Limb (tissue), 2 donors: ENCODE data around the gene UGT2B17.
"Not testable (repeated sequence)": the region's sequence is repeated elsewhere in the genome, so short reads cannot be mapped to it uniquely, and the experiment has no call there.

ENCODE experiments used
- DNase-seq, 2 donors: peaks; one replicate each; pipeline ENCODE4 v3.0.0-alpha.2; 2016; ENCODE audit errors: extremely low spot score in 2 of 2

UGT2B17 gene

DNA sequence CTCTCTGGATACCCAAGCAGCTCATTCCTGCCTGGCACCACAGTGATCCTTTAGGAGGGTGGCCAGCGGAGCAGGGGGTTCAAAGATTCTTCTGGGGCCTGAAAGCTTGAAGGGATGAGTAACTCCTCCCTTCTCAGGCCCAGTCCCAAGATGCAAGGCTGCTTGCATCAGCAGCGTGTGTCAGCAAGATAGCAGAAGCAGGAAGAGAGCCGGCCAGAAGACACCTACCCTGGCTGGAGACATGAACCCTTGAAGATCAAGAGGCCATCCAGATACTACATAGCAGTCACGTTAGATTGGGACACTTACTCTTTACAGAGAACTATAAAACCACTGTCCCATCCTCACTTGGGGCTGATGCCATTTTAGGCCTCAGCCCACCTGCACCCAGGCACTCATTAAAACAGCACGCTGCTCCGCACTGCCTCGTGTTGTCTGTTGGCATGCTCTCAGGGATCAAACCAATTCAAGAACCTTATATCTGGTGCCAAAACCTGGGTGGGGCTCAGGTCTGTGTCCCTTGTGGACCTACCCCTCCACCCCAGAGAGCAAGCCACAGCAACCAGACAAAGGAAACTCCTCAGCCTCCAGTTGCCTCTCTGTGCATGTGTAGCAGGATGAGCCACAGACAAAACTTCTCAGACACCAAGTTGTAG lies 6.5 kb downstream of the UGT2B17 start:
- no peak for DNase-seq

DNA sequence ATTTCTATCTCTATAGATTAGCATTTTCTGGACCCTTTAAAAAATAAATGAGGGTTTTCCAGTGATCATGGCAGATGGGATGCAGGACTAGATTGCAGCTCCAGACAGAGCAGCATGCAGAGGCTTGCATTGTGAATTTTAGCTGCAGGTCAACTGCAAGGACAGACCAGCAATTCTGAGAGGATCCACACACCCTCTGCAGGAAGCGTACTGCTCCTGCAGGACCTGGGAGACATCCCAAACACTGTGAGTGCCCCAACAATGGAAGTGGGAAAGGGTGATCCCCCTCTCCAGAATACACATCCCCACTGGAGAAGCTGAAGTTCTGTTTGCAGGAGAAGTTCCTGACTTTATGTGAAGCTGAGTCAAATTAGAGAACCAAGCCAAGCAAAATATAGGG lies 7.1 kb downstream of the UGT2B17 start:
- DNase-seq: not testable (repeated sequence)

DNA sequence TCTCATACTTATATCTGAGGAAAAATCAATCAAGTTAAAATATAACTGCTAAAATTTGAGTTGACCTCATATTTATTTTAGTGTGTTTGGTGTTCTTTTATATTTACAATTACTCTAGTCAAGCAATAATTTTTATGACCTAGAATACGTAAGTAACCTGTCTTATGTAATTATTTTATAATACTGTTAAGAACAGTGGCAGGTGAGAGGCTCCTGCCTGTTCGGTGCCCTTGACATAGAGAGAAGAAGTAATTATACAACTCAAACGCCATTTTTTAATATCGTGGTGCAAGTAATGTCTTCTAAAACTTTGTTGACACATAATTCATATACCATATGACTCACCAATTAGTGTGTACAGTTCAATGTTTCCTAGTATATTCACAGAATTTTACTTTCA lies 7.6 kb downstream of the UGT2B17 start:
- not testable (repeated sequence) for DNase-seq

DNA sequence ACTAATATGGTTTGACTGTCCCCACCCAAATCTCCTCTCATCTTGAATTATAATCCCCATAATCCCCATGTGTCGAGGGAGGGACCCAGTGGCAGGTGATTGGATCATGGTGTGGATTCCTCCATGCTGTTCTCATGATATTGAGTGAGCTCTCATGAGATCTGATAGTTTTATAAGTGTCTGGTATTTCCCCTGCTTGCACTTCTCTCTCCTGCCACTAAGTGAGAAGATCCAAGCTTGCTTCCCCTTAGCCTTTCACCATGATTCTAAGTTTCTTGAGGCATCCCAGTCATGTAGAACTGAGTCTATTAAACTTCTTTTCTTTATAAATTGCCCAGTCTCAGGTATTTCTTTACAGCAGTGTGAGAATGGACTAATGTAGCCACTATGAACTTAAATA lies 9.8 kb downstream of the UGT2B17 start:
- DNase-seq: not testable (repeated sequence)

DNA sequence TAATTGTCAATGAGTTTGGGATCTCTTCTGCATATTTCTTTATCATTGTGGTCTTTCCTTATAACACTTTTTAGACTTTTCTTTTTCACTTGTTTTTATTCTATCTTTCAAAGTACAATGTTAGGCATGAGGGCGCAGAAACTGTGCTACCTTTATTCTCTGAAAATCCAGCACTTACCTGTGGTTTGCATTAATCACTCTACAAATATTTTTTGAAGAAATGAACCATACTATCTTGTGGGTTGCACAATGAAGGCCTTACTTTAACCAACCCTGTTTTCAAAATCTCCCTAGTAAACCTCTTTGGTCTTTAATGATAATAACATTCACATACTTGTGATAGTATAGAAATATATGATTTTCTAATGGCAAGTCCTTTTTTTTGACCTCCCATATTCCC lies 11.0 kb downstream of the UGT2B17 start:
- DNase-seq: not testable (repeated sequence)

DNA sequence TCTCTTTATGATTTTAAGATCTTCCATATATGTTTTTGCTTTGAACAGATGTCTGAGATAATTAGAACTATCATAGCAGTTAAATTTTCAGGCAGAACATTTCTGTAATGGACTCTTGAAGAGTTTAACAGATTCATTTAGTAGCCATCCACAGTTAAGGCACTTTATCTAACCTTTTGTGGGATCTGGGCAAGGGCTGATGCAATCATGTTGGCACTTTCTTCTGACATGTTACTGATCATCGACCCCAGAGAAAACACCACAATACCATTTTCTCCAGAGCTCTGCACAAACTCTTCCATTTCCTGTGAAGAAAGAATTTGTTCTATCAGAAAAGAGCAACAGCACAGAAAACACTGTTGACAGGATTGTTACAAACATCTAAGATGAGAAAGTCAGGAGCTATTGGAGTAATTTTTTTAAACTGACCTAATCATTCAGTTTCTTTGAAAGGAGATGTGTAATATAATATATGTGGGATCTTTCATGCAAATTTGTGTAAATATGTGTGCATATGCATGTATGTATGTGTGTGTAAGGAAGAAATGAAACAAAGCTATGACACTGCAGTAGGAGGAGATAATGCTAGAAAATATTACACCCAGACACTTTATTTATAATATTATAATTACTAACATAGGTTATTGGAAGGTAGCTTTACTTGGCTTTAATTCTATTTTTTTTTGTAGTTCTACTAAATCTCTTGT lies 15.6 kb downstream of the UGT2B17 start:
- DNase-seq: not testable (repeated sequence)

DNA sequence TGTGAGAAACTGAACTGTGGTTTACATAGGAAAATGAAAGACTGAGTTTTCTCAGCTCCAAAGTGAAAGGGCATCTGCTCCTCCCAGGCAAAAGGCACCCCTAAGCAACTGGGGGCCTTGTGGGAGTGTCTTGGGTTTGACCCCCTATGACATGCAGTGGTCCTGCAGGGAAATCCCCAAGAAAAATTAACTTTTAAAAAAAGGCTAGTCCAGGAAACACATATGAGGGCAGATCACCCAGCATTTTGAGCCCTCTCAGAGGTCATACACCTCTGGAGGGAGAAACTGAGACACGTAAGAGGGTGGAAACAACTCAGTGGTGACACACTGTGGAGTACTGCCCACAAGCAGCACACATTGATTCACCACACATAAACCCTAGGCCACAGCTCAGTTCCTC lies 22.3 kb downstream of the UGT2B17 start:
- DNase-seq: not testable (repeated sequence)

DNA sequence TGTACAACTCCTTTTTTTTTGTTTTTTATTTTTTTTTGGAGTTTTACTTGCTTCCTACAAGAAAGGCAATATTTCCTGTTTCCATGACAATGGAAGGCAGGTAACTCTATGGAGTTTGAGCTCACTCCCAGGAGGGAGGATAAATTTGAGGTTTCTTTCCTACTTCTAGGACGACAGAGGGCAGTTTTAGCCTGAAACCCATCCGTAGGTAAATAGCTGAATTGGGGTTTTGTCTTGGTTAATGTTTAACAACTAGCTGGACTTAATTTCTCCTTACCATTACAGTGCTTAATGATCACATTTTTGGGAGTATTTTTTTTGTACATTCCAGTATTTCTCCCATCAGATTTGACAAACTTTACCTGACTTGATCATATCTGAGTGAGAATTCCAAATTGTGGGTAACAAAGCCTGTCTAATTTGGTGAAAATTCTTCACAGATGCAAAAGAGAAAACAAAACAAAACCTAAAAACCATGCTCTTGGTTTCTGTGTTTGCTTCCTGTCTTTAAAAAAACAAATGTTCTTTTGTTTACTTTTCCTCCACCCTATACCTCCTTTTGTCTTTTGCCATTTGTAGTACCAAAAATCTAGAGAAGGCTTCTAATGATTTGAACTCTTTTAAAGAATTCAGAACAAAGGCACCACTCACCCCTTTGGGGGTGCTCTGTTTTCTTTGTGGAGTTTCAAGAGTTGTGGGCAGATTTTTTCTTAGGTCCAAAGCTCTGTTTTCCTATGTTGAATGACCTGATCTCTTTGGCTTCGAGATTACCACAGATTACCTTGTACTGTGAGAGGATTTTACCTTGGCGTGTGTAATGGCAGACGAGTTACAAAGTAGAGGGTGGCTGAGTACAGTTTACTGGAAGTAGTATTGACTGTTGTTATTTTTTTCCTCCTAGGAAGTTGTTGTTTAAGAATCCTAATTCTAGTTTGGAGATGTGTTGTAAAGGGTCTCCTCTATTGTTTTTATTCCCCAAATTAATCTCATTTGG lies 23.0 kb downstream of the UGT2B17 start:
- not testable (repeated sequence) for DNase-seq

DNA sequence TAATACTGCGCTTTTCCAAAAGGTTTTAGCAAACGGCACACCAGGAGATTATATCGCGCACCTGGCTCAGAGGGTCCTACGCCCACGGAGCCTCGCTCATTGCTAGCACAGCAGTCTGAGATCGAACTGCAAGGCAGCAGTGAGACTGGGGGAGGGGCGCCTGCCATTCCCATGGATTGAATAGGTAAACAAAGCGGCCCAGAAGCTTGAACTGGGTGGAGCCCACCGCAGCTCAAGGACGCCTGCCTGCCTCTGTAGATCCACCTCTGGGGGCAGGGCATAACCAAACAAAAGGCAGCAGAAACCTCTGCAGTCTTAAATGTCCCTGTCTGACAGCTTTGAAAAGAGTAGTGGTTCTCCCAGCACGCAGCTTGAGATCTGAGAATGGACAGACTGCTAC lies 33.4 kb downstream of the UGT2B17 start:
- not testable (repeated sequence) for DNase-seq

DNA sequence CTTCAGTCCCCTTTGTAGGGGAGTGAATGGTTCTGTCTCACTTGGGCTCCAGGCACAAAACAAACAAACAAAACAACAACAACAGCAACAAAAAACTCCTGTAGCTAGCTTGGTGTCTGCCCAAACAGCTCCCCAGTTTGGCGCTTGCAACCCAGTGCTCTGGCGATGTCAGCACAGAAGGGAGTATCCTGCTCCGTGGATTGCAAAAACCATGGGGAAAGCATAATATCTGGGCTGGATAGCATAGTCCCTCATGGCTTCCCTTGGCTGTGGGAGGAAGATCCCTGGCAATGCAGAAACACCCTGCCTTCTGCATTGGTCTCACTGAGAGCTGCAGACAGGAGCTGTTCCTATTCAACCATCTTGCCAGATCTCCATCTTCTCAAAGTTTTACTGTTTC lies 39.7 kb downstream of the UGT2B17 start:
- DNase-seq: no peak

DNA sequence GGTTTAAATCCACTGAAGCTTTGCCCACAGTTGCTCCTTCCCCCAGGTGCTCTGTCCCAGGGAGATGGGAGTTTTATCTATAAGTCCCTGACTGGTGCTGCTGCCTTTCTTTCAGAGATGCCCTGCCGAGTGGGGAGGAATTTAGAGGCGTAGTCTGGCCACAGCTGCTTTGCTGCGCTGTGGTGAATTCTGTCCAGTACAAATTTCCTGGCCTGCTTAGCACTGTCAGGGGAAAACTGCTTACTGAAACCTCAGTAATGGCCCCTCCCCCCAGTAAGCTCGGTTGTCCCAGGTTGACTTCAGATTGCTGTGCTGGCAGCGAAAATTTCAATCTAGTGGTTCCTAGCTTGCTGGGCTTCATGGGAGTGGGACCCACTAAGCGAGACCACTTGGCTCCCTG lies 40.1 kb downstream of the UGT2B17 start:
- DNase-seq: no peak

DNA sequence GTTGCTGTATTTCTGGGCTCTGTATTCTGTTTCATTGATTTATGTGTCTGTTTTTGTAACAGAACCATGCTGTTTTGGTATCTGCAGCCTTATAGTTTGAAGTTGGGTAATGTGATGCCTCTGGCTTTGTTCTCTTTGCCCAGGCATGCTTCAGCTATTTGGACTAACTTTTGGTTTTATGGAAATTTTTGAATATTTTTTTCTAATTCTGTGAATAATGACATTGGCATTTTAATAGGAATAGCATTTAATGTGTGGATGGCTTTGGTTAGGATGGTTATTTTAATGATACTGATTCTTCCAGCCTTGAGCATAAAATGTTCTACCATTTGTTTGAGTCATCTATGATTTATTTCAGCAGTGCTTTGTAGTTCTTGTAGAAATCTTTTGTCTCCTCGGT lies 53.9 kb downstream of the UGT2B17 start:
- DNase-seq: not testable (repeated sequence)

DNA sequence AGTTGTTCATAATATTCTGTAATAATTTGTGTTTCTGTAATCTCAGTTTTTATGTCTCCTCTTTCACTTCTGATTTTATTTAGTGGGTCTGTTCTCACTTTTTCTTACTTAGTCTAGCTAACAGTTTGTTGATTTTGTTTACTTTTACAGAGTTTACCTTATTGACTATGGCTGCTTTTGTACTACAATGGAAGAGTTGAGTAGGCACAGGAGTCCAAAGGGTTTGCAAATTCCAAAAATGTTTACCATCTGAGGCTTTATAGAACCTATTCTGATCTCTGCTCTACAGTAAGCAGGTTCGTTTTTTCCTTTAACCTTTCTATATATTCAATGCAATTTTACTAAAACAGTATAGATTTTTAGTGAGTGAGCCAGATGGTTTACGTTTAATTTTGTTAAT lies 55.1 kb downstream of the UGT2B17 start:
- DNase-seq: no peak

DNA sequence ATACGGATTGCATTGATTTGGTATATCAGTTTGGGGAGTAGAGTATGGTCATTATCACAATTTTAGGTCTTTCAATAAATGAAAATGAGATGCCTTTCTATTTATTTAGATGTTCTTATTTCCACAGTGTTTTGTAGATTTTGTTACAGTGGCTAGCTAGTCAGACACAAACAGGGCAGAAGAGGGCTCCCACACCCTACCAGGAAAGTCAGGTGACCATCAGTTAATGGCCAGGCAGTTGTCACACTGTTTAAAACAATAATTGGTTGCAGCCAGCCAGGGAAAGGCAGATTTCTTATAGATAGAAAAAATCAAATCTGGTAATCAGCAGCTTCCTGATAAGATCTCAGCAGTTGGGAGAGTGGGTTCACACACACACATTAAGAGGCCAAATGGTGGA lies 57.2 kb downstream of the UGT2B17 start:
- no peak for DNase-seq

DNA sequence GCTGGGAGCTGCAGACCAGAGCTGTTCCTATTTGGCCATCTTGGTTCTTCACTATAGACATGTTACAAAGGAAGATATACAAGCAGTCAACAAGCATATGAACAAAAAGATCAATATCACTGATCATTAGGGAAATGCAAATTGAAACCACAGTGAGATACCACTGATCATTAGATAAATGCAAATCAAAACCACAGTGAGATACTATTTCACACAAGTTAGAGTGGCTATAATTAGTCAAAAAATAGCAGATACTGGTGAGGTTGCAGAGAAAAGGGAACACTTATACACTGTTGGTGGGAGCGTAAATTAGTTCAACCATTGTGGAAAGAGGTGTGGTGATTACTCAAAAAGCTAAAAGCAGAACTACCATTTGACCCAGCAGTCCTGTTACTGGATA lies 70.7 kb downstream of the UGT2B17 start:
- not testable (repeated sequence) for DNase-seq

DNA sequence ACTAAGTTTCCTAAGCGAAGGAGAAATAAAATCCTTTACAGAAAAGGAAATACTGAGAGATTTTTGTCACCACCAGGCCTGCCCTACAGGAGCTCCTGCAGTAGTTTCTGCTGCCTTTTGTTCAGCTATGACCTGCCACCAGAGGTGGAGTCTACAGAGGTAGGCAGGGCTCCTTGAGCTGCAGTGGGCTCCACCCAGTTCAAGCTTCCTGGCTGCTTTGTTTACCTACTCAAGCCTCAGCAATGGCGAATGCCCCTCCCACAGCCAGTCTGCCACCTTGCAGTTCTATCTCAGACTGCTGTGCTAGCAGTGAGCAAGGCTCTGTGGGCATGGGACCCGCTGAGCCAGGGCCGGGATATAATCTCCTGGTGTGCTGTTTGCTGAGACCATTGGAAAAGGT lies 71.3 kb downstream of the UGT2B17 start:
- DNase-seq: not testable (repeated sequence)

DNA sequence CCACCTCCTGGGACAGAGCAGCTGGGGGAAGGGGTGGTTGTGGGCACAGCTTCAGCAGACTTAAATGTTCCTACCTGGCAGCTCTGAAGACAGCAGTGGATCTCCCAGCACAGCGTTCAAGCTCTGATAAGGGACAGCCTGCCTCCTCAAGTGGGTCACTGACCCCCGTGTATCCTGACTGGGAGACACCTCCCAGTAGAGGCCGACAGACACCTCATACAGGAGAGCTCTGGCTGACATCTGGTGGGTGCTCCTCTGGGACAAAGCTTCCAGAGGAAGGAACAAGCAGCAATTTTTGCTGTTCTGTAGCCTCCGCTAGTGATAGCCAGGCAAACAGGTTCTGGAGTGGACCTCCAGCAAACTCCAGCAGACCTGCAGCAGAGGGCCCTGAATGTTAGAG lies 72.7 kb downstream of the UGT2B17 start:
- not testable (repeated sequence) for DNase-seq

DNA sequence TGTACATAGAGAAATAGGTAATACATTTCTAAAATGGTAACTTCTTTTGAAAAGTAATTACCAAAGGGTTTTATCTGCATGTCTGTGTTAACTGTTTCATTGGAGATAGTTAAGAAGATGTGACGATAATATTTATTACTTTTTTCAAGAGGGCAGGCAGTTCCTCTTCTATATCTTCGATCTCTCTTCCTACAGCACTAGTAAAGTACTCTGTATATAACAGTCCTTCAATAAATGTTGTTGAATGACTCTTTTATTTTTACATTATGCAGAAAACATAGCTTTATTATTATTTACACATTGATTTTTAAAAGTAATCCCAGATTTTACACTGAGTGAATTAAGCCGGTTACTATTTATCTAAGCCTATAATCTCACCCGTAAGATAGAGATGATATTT lies 77.1 kb downstream of the UGT2B17 start:
- no peak for DNase-seq

DNA sequence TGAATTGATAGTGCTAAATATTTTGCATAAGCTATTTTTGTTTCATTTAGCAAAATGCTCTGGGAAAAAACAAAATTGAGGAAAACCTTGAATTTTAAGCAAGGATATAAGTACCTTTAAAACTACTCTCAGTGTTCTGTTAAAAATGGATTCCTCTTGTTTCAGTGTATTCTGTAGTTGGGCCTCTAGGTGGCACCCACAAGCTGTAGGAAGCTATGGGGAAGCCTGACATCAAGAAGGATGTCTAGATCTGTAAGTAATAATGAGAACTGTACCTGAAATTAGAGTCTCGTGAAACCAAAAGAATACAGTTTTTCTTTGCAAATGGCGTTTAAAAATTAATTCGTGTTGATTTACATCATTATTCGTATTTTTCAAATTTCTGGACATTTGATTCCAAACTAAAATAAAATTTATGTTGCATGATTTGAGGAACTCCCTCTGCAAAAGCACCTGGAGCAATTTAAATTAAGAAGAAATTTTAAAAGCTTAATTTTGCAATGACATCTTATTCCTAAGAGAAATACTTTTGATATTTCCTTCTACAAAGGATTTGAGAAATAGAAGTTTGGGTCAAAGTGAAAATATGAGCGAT lies 77.6 kb downstream of the UGT2B17 start:
- DNase-seq: peak; percentile 75 to 77

DNA sequence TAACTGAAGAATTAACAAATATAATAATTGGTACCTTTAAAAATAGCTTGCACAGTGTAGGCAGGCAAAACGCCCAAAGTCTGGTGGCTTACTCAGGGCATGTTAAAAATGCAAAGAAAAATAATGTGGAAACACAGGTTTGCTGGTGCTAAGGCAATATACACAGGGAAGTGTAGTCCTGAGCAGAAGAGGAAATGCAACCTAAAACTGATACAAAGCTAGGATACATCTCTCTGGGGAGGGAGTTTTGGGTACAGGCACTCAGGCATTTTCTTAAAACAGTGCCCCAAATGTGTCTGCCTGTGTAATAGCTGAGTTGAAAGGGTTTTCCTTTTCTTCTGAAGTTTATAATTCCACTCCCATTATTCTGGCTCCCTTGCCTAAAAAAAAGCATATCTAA lies 81.4 kb downstream of the UGT2B17 start:
- no peak for DNase-seq

DNA sequence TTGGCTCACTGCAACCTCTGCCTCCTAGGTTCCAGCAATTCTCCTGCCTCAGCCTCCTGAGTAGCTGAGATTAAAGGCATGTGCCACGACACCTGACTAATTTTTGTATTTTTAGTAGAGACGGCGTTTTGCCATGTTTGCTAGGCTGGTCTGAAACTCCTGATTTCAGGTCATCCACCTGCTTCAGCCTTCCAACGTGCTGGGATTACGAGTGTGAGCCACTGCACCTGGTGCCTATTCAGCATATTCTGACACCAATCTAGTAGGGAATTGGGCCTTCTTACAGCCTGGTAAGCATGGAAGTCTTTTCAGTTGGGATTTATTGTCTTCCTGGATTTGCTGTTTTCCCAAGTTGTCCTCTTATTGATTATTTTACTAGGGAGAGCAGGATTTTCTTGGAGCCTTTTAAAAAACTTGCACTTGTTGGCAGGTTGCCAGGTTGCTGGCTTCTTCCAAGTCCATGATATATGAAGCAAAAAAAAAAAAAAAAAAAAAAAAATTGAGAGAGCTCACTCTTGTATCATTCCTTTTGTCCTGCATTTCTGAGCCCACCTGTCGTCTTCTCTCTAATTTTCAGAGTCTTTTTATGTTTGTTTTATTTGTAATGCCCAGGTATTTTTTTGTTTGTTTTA lies 85.2 kb downstream of the UGT2B17 start:
- no peak for DNase-seq
